HEK293 (cell line): ENCODE measurements around the gene SLC25A47.
"Not testable (repeated sequence)": the region's sequence is repeated elsewhere in the genome, so short reads cannot be mapped to it uniquely, and the experiment has no call there.

Source experiments
- CTCF ChIA-PET: fragments of 350-600 bp; formaldehyde crosslinking; extraction: SDS; loops from one replicate; lab custom pipeline; 2021; ENCODE audit warnings: antibody characterized with exemption; lab: Yijun Ruan, JAX
- POLR2A ChIA-PET: fragments of 300-600 bp; formaldehyde crosslinking; extraction: SDS; loops from one replicate; lab custom pipeline; 2020; ENCODE audit warnings: antibody characterized with exemption, inconsistent platforms; lab: Yijun Ruan, JAX
- H3K27ac ChIP-seq: fragments of 200-500 bp; sonication (Bioruptor generic); 2 replicates; pipeline ENCODE4 v1.5.1; 2014; ENCODE audit warnings: low read depth, low read length, control low read depth, inconsistent platforms; ENCODE audit errors: extremely low read depth
- H3K36me3 ChIP-seq, 2 experiments: fragments of 200-500 bp in 1 of 2; sonication (Bioruptor generic) in 1 of 2; 1 replicate in 1 of 2; 2 replicates in 1 of 2; pipeline ENCODE4 v1.5.1; 2014 to 2017; ENCODE audit warnings: inconsistent platforms in 2 of 2, low read length in 2 of 2; ENCODE audit not compliant: control insufficient read depth in 2 of 2, insufficient read depth in 1 of 2
- H3K4me1 ChIP-seq: fragments of 200-500 bp; sonication (Bioruptor generic); 2 replicates; pipeline ENCODE4 v1.5.1; 2014; ENCODE audit warnings: mild to moderate bottlenecking, low read length, inconsistent platforms; ENCODE audit not compliant: control insufficient read depth, insufficient read depth
- H3K4me3 ChIP-seq: 2 replicates; pipeline ENCODE4 v1.5.1; 2011; ENCODE audit warnings: low read depth, mild to moderate bottlenecking, control low read depth, low read length, moderate library complexity
- H3K9me3 ChIP-seq: fragments of 200-500 bp; sonication (Bioruptor generic); 2 replicates; pipeline ENCODE4 v1.5.1; 2014; ENCODE audit warnings: low read depth, low read length, inconsistent platforms; ENCODE audit not compliant: control insufficient read depth, insufficient read depth
- EGR2 ChIP-seq: fragments of 450-650 bp; formaldehyde crosslinking; IDR thresholded peaks from 2 replicates; pipeline ENCODE4 v1.5.1; 2016; ENCODE audit warnings: low read depth, missing biosample characterization, missing genetic modification characterization
- KLF10 ChIP-seq: fragments of 450-650 bp; IDR thresholded peaks from 2 replicates; pipeline ENCODE4 v1.5.1; 2018; ENCODE audit warnings: missing biosample characterization, mild to moderate bottlenecking, missing genetic modification characterization
- KLF16 ChIP-seq: fragments of 450-650 bp; formaldehyde crosslinking; IDR thresholded peaks from 2 replicates; pipeline ENCODE4 v1.5.1; 2017; ENCODE audit warnings: missing biosample characterization, missing genetic modification characterization
- MEIS1 ChIP-seq: sonication (generic); formaldehyde crosslinking; IDR thresholded peaks from 2 replicates; pipeline ENCODE4 v1.8.1; 2022; ENCODE audit warnings: missing genetic modification reagents, mild to moderate bottlenecking, borderline replicate concordance
- SP7 ChIP-seq: fragments of 450-650 bp; formaldehyde crosslinking; IDR thresholded peaks from 2 replicates; pipeline ENCODE4 v1.5.1; 2016; ENCODE audit warnings: missing biosample characterization, missing genetic modification characterization
- TCF7L2 ChIP-seq: IDR thresholded peaks from 2 replicates; pipeline ENCODE4 v1.6.1; 2011; ENCODE audit warnings: low read depth, mild to moderate bottlenecking, inconsistent platforms, low read length, moderate library complexity, borderline replicate concordance
- YY1 ChIP-seq: fragments of 450-650 bp; formaldehyde crosslinking; IDR thresholded peaks from 2 replicates; pipeline ENCODE4 v1.5.1; 2018; ENCODE audit warnings: missing biosample characterization, missing genetic modification characterization
- ZBTB8A ChIP-seq: fragments of 450-650 bp; formaldehyde crosslinking; IDR thresholded peaks from 2 replicates; pipeline ENCODE4 v1.5.1; 2016; ENCODE audit warnings: missing biosample characterization, missing genetic modification characterization
- ZFHX2 ChIP-seq: fragments of 450-650 bp; formaldehyde crosslinking; conservative IDR thresholded peaks from 2 replicates; pipeline ENCODE4 v1.5.1; 2016; ENCODE audit warnings: missing biosample characterization, missing genetic modification characterization
- ZIC2 ChIP-seq: fragments of 450-650 bp; formaldehyde crosslinking; IDR thresholded peaks from 2 replicates; pipeline ENCODE4 v1.5.1; 2016; ENCODE audit warnings: missing biosample characterization, missing genetic modification characterization
- ZNF221 ChIP-seq: fragments of 450-650 bp; formaldehyde crosslinking; IDR thresholded peaks from 2 replicates; pipeline ENCODE4 v1.5.1; 2017; ENCODE audit warnings: missing biosample characterization, missing genetic modification characterization, borderline replicate concordance
- ZNF423 ChIP-seq: fragments of 450-650 bp; formaldehyde crosslinking; IDR thresholded peaks from 2 replicates; pipeline ENCODE4 v1.5.1; 2016; ENCODE audit warnings: missing biosample characterization, missing genetic modification characterization
- ZSCAN30 ChIP-seq: fragments of 450-650 bp; IDR thresholded peaks from 2 replicates; pipeline ENCODE4 v1.5.1; 2018; ENCODE audit warnings: missing biosample characterization, mild to moderate bottlenecking, missing genetic modification characterization, moderate library complexity
- TF ChIP-seq, protein P1 (sequence below): fragments of 450-650 bp; formaldehyde crosslinking; IDR thresholded peaks from 2 replicates; pipeline ENCODE4 v1.5.1; 2016; ENCODE audit warnings: missing biosample characterization, missing genetic modification characterization
- TF ChIP-seq, protein P2 (sequence below): fragments of 450-650 bp; formaldehyde crosslinking; IDR thresholded peaks from 2 replicates; pipeline ENCODE4 v1.5.1; 2016; ENCODE audit warnings: missing biosample characterization, missing genetic modification characterization
- TF ChIP-seq, protein P3 (sequence below): fragments of 450-650 bp; formaldehyde crosslinking; IDR thresholded peaks from 2 replicates; pipeline ENCODE4 v1.5.1; 2016; ENCODE audit warnings: missing biosample characterization, missing genetic modification characterization

SLC25A47 gene

DNA sequence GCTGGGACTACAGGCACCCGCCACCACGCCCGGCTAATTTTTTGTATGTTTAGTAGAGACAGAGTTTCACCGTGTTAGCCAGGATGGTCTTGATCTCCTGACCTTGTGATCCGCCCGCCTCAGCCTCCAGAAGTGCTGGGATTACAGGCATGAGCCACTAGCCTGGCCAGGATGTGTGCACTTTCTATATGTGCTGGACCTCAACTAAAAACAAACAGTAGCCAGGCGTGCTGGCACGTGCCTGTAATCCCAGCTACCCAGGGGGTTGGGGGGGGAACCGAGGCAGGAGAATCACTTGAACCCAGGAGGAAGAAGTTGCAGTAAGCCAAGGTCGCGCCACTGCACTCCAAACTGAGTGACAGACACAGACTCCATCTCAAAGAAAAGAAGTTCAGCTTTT is 26.4 kb upstream of the SLC25A47 start:
- CTCF ChIA-PET: interaction anchor here (5.8 kb wide), 1 partner anchor 11 kb away, joined by 30 read pairs; no protein-coding TSS in a partner anchor
- H3K27ac ChIP-seq, H3K4me1 ChIP-seq, POLR2A ChIA-PET, H3K9me3 ChIP-seq, H3K4me3 ChIP-seq: not testable (repeated sequence)
- peaks cover 0 to 16% of the 10 kb centered on the region in 2 experiments; a peak in 2 of 3 replicates for H3K36me3 ChIP-seq
- TF ChIP-seq, protein P1, sequence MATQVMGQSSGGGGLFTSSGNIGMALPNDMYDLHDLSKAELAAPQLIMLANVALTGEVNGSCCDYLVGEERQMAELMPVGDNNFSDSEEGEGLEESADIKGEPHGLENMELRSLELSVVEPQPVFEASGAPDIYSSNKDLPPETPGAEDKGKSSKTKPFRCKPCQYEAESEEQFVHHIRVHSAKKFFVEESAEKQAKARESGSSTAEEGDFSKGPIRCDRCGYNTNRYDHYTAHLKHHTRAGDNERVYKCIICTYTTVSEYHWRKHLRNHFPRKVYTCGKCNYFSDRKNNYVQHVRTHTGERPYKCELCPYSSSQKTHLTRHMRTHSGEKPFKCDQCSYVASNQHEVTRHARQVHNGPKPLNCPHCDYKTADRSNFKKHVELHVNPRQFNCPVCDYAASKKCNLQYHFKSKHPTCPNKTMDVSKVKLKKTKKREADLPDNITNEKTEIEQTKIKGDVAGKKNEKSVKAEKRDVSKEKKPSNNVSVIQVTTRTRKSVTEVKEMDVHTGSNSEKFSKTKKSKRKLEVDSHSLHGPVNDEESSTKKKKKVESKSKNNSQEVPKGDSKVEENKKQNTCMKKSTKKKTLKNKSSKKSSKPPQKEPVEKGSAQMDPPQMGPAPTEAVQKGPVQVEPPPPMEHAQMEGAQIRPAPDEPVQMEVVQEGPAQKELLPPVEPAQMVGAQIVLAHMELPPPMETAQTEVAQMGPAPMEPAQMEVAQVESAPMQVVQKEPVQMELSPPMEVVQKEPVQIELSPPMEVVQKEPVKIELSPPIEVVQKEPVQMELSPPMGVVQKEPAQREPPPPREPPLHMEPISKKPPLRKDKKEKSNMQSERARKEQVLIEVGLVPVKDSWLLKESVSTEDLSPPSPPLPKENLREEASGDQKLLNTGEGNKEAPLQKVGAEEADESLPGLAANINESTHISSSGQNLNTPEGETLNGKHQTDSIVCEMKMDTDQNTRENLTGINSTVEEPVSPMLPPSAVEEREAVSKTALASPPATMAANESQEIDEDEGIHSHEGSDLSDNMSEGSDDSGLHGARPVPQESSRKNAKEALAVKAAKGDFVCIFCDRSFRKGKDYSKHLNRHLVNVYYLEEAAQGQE (tag by site-specific recombination): peak; percentile 55; the same call in 1 of the 2 replicates
- 0 out of 2 replicates have a peak, but pooled peaks have one; percentile 7 for TF ChIP-seq ZIC2

DNA sequence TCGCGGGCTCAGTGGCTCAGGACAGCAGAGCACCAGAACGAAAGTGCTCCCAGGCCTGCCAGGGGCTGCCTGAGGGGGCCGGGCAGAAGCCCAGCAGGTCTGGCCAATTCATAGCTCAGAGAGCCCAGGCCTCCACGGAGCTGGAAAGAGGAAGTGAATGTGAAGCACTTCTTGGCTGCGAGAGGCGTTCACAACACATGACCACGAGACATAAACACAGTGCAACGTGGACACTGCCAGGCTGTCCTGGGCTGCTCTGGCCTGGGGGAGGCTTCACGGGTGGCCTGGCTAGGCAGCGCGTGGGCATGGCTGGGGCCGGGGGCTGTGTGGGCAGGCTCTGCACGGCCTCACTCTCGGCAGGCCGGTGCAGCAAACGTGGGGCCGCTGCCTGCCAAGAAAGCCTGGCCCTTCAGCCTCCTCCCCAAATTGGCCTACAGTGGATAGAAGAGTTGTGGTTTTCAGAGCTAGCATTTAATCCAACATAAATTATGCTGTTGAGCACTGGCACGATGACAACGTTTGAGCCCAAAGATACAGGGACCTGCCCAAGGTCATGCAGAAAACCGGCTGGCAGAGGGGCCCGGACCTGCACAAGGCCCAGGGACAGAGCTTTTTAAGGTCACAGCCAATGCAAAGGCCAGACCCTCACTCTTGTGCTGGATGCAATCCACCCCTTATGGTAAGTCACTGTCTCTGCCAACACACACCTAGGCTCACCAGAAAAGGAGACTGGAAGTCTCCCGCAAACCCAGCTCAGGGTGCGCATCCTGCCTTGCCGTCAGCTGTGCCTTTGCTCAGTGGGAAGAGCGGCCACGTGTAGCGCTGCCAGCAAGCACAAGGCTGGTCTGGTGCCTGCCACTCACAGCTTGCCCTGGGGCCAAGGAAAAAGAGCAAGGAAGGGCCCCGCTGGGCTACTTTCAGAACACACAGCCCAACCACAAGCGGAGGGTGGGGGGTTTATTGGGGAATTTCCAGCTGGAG is 25.5 kb upstream of the SLC25A47 start:
- Histone ChIP-seq H3K4me1 (no peaks in the 10 kb centered on the region), H3K4me3 (no peak overlapping the region), H3K9me3 (no peaks in the 10 kb centered on the region), H3K36me3 (peaks cover 0 to 8% of the 10 kb centered on the region in 2 experiments; a peak in 2 of 3 replicates), H3K27ac (no peak overlapping the region)
- POLR2A ChIA-PET: no interaction called here
- CTCF ChIA-PET: interaction anchor here (1.0 to 5.8 kb wide), 2 partner anchors 12 to 80 kb away, joined by 4 to 30 read pairs; no protein-coding TSS in a partner anchor
- TF ChIP-seq ZBTB8A: peak; percentile 27; the same call in 1 of the 2 replicates
- TF ChIP-seq EGR2 (tag by site-specific recombination): peak; percentile 53
- peak; percentile 82 for TF ChIP-seq ZFHX2 (tag by site-specific recombination)
- TF ChIP-seq, protein P2, sequence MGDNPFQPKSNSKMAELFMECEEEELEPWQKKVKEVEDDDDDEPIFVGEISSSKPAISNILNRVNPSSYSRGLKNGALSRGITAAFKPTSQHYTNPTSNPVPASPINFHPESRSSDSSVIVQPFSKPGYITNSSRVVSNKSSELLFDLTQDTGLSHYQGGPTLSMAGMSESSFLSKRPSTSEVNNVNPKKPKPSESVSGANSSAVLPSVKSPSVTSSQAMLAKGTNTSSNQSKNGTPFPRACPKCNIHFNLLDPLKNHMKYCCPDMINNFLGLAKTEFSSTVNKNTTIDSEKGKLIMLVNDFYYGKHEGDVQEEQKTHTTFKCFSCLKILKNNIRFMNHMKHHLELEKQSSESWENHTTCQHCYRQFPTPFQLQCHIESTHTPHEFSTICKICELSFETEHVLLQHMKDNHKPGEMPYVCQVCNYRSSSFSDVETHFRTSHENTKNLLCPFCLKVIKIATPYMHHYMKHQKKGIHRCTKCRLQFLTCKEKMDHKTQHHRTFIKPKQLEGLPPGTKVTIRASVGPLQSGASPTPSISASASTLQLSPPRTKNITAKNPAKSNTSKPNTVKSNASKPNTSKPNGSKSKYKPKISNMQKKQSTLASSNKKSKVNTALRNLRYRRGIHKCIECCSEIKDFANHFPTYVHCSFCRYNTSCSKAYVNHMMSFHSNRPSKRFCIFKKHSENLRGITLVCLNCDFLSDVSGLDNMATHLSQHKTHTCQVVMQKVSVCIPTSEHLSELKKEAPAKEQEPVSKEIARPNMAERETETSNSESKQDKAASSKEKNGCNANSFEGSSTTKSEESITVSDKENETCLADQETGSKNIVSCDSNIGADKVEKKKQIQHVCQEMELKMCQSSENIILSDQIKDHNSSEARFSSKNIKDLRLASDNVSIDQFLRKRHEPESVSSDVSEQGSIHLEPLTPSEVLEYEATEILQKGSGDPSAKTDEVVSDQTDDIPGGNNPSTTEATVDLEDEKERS (tag by site-specific recombination): no peak
- TF ChIP-seq ZSCAN30 (tag by site-specific recombination): 0 out of 2 replicates have a peak, but pooled peaks have one; percentile 18
- TF ChIP-seq KLF10 (tag by site-specific recombination): no peak
- TF ChIP-seq SP7 (tag by site-specific recombination): peak; percentile 44; the same call in 1 of the 2 replicates
- TF ChIP-seq, all 188 proteins: peak for 5

DNA sequence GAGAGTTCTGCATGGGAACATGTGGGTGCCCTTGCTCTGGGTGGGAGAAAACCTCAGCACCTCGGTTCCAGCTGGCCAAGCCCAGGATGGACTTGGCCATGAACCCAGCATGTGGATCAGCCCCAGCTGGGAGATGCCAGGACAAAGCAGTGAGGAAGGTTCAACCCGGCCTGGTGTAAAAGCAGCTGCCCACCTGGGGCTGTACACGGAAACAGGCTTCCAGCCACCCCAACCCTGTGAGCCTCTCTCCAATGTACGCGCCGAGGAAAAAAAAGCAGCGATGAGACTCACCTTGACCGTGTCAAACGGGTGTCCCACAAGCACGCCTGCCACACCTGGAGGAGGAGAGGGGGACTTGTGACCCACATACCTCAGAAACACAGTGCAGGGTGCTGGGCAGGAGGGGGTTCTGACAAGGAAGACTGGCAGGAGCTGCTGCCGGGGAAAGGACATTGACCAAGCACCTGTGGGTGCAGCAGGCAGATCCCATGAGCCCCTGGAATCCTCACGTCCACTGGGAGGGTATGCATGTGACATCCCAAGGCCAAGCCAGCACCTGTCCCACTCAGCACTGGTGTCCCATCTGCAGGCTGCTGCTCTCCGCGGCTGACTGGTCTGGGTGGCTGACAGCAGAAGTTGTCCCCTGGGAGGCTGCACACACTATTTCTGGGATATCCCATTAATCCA is 24.4 kb upstream of the SLC25A47 start:
- ChIA-PET CTCF (interaction anchor here (1.0 to 5.8 kb wide), 2 partner anchors 13 to 79 kb away, joined by 4 to 30 read pairs; no protein-coding TSS in a partner anchor), POLR2A (no interaction called here)
- TF ChIP-seq KLF16 (no peak), MEIS1 (no peak), YY1 (tag by site-specific recombination) (no peak), ZNF221 (no peak), ZNF423 (tag by site-specific recombination) (no peak), TCF7L2 (no peak)
- TF ChIP-seq, protein P3, sequence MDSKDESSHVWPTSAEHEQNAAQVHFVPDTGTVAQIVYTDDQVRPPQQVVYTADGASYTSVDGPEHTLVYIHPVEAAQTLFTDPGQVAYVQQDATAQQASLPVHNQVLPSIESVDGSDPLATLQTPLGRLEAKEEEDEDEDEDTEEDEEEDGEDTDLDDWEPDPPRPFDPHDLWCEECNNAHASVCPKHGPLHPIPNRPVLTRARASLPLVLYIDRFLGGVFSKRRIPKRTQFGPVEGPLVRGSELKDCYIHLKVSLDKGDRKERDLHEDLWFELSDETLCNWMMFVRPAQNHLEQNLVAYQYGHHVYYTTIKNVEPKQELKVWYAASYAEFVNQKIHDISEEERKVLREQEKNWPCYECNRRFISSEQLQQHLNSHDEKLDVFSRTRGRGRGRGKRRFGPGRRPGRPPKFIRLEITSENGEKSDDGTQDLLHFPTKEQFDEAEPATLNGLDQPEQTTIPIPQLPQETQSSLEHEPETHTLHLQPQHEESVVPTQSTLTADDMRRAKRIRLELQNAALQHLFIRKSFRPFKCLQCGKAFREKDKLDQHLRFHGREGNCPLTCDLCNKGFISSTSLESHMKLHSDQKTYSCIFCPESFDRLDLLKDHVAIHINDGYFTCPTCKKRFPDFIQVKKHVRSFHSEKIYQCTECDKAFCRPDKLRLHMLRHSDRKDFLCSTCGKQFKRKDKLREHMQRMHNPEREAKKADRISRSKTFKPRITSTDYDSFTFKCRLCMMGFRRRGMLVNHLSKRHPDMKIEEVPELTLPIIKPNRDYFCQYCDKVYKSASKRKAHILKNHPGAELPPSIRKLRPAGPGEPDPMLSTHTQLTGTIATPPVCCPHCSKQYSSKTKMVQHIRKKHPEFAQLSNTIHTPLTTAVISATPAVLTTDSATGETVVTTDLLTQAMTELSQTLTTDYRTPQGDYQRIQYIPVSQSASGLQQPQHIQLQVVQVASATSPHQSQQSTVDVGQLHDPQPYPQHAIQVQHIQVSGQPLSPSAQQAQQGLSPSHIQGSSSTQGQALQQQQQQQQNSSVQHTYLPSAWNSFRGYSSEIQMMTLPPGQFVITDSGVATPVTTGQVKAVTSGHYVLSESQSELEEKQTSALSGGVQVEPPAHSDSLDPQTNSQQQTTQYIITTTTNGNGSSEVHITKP (tag by site-specific recombination): no peak
- TF ChIP-seq, all 188 proteins: peak for 0
- Histone ChIP-seq H3K4me1 (no peaks in the 10 kb centered on the region), H3K27ac (no peak overlapping the region), H3K9me3 (no peaks in the 10 kb centered on the region), H3K4me3 (no peak overlapping the region), H3K36me3 (peaks cover 0 to 6% of the 10 kb centered on the region in 2 experiments; a peak in 2 of 3 replicates)
